Thyroid gland (tissue), 4 donors: ENCODE data around the gene MGME1.

Experiments used
- POLR2A ChIP-seq, 2 donors: fragments of 450-650 bp; IDR thresholded peaks; one replicate each; pipeline ENCODE4 v1.6.1; 2017; ENCODE audit warnings: antibody characterized with exemption in 2 of 2, mild to moderate bottlenecking in 2 of 2, moderate library complexity in 1 of 2
- TF ChIP-seq, protein P1 (sequence below), 6 experiments: fragments of 200-600 bp in 3 of 6; fragments of 450-650 bp in 3 of 6; sonication (generic) in 3 of 6; IDR thresholded peaks; one replicate each; pipeline ENCODE4 v1.5.1; 2016 to 2019; ENCODE audit warnings: antibody characterized with exemption in 6 of 6, mild to moderate bottlenecking in 2 of 6, inconsistent platforms in 1 of 6, moderate library complexity in 1 of 6

DNA sequence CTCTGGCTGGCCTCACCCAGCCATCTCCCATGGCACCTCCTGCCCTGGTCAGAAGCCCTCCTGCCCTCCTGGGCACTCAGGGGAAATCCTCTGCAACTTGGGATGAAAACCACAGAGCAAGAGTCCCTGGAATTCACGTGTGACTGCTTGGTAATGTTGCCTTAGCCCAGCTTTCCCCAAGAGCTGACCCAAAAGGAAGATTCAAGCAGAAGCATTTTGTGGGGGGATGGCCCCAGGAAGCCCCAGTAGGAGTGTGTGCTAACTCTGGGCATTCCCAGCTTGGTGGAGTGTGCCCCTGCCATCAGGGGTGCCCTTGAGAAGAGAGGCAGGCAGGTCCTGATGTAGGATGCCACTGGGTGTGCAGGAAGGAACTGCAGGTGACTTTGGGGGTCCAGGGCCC lies 35.7 kb upstream of the MGME1 start:
- TF ChIP-seq, protein P1, sequence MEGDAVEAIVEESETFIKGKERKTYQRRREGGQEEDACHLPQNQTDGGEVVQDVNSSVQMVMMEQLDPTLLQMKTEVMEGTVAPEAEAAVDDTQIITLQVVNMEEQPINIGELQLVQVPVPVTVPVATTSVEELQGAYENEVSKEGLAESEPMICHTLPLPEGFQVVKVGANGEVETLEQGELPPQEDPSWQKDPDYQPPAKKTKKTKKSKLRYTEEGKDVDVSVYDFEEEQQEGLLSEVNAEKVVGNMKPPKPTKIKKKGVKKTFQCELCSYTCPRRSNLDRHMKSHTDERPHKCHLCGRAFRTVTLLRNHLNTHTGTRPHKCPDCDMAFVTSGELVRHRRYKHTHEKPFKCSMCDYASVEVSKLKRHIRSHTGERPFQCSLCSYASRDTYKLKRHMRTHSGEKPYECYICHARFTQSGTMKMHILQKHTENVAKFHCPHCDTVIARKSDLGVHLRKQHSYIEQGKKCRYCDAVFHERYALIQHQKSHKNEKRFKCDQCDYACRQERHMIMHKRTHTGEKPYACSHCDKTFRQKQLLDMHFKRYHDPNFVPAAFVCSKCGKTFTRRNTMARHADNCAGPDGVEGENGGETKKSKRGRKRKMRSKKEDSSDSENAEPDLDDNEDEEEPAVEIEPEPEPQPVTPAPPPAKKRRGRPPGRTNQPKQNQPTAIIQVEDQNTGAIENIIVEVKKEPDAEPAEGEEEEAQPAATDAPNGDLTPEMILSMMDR (IDR thresholded peaks at IDR 0.05): no peak
- TF ChIP-seq POLR2A (IDR thresholded peaks at IDR 0.05): no peak
